Mucosa of descending colon (tissue), 3 donors: ENCODE data around the gene CRIP2. TPM values are rescaled to one million over a fixed set of nuclear protein-coding genes. Genes with fewer than 3 reads are reported as not detected.

Experiments used
- ATAC-seq: fragments of 200-7000 bp; cut with Tn5 transposase; one replicate; pipeline ENCODE4 v1.9.1; 2020; ENCODE audit warnings: mild to moderate bottlenecking, moderate library complexity
- DNase-seq, 3 donors: peaks; one replicate each; pipeline ENCODE4 v3.0.0-alpha.2; 2020
- H3K36me3 ChIP-seq: fragments of 200-600 bp; one replicate; pipeline ENCODE4 v1.8.0; 2021; ENCODE audit warnings: low read depth, mild to moderate bottlenecking
- H3K4me1 ChIP-seq: fragments of 200-600 bp; one replicate; pipeline ENCODE4 v1.8.0; 2021; ENCODE audit warnings: low read depth, mild to moderate bottlenecking
- H3K4me3 ChIP-seq: fragments of 200-600 bp; one replicate; pipeline ENCODE4 v1.8.0; 2021; ENCODE audit warnings: mild to moderate bottlenecking
- H3K9me3 ChIP-seq: fragments of 200-600 bp; one replicate; pipeline ENCODE4 v1.8.0; 2021; ENCODE audit warnings: mild to moderate bottlenecking
- intact Hi-C, 2 donors: fragments of 100-400 bp; cut with DNase I in 1 of 2; cut with micrococcal nuclease in 1 of 2; formaldehyde crosslinking; loops; one replicate each; pipeline versions ENCODE4 v1.11.0 to v1.11.1; 2022; cut with DNase I, micrococcal nuclease
- total RNA-seq, 3 donors: library from RNA; stranded (reverse); fragmentation: NEBNext Ultra II Directional in 2 of 3; extraction: Animal tissue kit (Norgen Biotek cat#: 25700) in 2 of 3; gene quantifications; one replicate each; pipeline versions ENCODE4 v1.2.1 to v1.2.4, GENCODE V29; 2021 to 2023
- TF ChIP-seq, protein P1 (sequence below): fragments of 200-600 bp; IDR thresholded peaks from one replicate; pipeline ENCODE4 v1.8.0; 2022; ENCODE audit warnings: antibody characterized with exemption, mild to moderate bottlenecking
- donor health status: DM: no; HTN: no; CAD: no; lungs with moderate emphysema.
- donor health status: DM: no; HTN: no; CAD: no.
- donor health status: DM: no; HTN: yes; CAD: no.

The CRIP2 gene
- total RNA-seq, 3 donors from 2014 or later: 10.0 to 41.6 (median 23.5) TPM

DNA sequence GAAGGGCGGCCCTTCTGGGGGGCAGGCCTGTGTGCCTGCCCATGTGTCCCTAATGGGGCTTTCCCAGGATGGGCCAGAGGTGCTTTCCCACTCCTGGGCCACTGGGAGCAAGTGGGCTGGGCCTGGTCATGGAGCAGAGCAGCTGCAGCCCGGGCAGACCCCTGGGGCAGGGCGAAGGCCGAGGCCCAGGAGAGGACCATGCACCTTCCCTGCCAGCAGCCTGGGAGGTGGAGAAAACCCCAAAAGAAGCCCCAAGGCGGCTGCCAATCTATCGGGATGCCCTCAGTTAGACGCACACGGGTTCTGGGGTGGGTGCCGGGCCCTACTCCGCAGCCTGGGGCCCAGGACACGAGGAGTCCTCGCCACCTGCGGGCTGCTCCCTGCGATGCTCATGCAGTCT lies 16.1 kb upstream of the CRIP2 start:
- intact Hi-C loops: no loop called here
- TF ChIP-seq, protein P1, sequence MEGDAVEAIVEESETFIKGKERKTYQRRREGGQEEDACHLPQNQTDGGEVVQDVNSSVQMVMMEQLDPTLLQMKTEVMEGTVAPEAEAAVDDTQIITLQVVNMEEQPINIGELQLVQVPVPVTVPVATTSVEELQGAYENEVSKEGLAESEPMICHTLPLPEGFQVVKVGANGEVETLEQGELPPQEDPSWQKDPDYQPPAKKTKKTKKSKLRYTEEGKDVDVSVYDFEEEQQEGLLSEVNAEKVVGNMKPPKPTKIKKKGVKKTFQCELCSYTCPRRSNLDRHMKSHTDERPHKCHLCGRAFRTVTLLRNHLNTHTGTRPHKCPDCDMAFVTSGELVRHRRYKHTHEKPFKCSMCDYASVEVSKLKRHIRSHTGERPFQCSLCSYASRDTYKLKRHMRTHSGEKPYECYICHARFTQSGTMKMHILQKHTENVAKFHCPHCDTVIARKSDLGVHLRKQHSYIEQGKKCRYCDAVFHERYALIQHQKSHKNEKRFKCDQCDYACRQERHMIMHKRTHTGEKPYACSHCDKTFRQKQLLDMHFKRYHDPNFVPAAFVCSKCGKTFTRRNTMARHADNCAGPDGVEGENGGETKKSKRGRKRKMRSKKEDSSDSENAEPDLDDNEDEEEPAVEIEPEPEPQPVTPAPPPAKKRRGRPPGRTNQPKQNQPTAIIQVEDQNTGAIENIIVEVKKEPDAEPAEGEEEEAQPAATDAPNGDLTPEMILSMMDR: no peak
- no peak overlapping the region for H3K4me3 ChIP-seq
- no peaks in the 10 kb centered on the region for H3K36me3 ChIP-seq
- no peaks in the 10 kb centered on the region for H3K4me1 ChIP-seq
- no peak for ATAC-seq
- H3K9me3 ChIP-seq: no peaks in the 10 kb centered on the region
- DNase-seq: no peak

DNA sequence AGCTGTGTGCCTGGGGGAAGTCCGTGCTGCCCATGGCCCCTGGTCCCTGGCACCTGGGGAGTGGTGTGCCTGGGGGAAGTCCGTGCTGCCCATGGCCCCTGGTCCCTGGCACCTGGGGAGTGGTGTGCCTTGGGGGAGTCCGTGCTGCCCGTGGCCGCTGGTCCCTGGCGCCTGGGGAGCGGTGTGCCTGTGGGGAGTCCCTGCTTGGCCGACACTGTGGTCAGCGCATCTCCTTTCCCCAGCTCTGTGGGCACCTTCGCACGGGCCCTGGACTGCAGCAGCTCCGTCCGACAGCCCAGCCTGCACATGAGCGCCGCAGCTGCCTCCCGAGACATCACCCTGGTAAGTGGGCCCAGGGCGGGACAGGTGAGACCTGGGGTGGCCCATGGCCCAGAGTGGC lies 14.5 kb upstream of the CRIP2 start:
- intact Hi-C loops: no loop called here
- TF ChIP-seq, protein P1: no peak
- Histone ChIP-seq H3K4me1 (no peaks in the 10 kb centered on the region), H3K36me3 (no peaks in the 10 kb centered on the region), H3K4me3 (no peak overlapping the region), H3K9me3 (no peaks in the 10 kb centered on the region)
- ATAC-seq: no peak
- DNase-seq: no peak

DNA sequence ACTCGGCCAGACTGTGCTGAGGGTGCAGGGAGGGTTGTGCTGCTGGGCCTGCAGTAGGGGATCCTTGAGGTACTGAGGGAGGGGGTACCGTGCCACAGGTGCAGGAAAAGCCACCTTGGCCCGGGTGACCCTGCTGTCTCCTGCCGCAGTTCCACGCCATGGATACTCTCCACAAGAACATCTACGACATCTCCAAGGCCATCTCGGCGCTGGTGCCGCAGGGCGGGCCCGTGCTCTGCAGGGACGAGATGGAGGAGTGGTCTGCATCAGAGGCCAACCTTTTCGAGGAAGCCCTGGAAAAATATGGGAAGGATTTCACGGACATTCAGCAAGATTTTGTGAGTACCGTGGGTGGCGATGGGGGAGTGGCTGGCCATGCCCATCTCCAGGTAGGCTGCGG lies 14.0 kb upstream of the CRIP2 start:
- intact Hi-C loops: no loop called here
- TF ChIP-seq, protein P1: no peak
- Histone ChIP-seq H3K4me3 (no peak overlapping the region), H3K36me3 (no peaks in the 10 kb centered on the region), H3K9me3 (no peaks in the 10 kb centered on the region), H3K4me1 (no peaks in the 10 kb centered on the region)
- DNase-seq: no peak
- ATAC-seq: no peak

DNA sequence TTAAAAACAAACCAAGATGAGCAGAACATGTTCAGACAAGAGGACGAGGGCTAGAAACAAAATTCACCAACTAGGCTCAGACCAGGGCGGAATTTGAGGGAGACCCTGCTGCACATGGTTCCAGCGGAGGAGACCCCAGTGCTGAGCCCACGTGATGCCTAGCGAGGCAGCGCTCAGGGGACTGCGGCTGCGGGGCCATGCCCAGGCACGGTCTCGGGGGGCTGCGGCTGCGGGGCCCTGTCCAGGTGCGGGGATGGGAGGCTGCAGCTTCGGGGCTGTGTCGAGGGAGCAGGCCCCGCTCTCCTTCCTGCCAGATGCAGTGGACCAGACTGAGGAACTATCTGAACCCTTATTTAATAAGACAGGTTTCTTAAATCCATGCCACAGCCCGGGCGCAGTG lies 12.7 kb upstream of the CRIP2 start:
- DNase-seq (no peak), ATAC-seq (no peak)
- intact Hi-C loops: no loop called here
- TF ChIP-seq, protein P1: no peak
- Histone ChIP-seq H3K9me3 (no peaks in the 10 kb centered on the region), H3K36me3 (no peaks in the 10 kb centered on the region), H3K4me1 (no peaks in the 10 kb centered on the region), H3K4me3 (no peak overlapping the region)

DNA sequence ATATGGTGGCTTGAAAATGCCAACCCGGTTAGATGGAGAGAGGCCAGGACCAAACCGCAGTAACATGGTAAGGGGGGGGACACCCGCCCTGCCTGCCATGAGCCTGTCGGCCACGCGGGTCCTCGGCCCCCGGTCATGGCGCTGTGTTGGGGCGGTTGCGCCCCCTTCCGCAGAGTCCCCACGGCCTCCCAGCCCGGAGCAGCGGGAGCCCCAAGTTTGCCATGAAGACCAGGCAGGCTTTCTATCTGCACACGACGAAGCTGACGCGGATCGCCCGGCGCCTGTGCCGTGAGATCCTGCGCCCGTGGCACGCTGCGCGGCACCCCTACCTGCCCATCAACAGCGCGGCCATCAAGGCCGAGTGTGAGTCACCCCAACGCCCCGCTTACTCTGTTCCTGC lies 10.1 kb upstream of the CRIP2 start:
- Histone ChIP-seq H3K4me3 (no peak overlapping the region), H3K4me1 (no peaks in the 10 kb centered on the region), H3K9me3 (no peaks in the 10 kb centered on the region), H3K36me3 (no peaks in the 10 kb centered on the region)
- TF ChIP-seq, protein P1: no peak
- no peak for ATAC-seq
- intact Hi-C loops: no loop called here
- no peak for DNase-seq
